Stomach (tissue), 19 donors: ENCODE measurements around the gene GFRA3. TPM values are rescaled to one million over a fixed set of nuclear protein-coding genes. Genes with fewer than 3 reads are reported as not detected.
"Not testable (repeated sequence)": the region's sequence is repeated elsewhere in the genome, so short reads cannot be mapped to it uniquely, and the experiment has no call there.

ENCODE experiments used
- DNase-seq, 2 donors: peaks; one replicate each; pipeline versions ENCODE4 v3.0.0 to v3.0.0-alpha.2; 2013 to 2019
- H3K27ac ChIP-seq, 5 donors: fragments of 200-600 bp in 4 of 5; sonication (generic) in 4 of 5; one replicate each; pipeline ENCODE4 v1.5.1; 2013 to 2019; ENCODE audit warnings: mild to moderate bottlenecking in 1 of 5, moderate library complexity in 1 of 5
- H3K27me3 ChIP-seq, 3 donors: fragments of 200-600 bp; sonication (generic); one replicate each; pipeline ENCODE4 v1.5.1; 2017 to 2019; ENCODE audit warnings: mixed run types in 1 of 3
- H3K36me3 ChIP-seq, 4 donors: fragments of 200-600 bp; sonication (generic); 1 replicate in 3 of 4; 2 replicates in 1 of 4; pipeline ENCODE4 v1.5.1; 2016 to 2019
- H3K4me1 ChIP-seq, 4 donors: fragments of 200-600 bp; sonication (generic); one replicate each; pipeline ENCODE4 v1.5.1; 2016 to 2019
- H3K4me3 ChIP-seq, 4 donors: fragments of 200-600 bp; sonication (generic) in 3 of 4; one replicate each; pipeline ENCODE4 v1.5.1; 2016 to 2019; ENCODE audit warnings: mild to moderate bottlenecking in 1 of 4
- H3K9me3 ChIP-seq, 4 donors: fragments of 200-600 bp; sonication (generic); one replicate each; pipeline ENCODE4 v1.5.1; 2016 to 2019
- CTCF ChIP-seq, 7 experiments: fragments of 450-650 bp in 4 of 7; fragments of 200-600 bp in 3 of 7; sonication (generic) in 3 of 7; IDR thresholded peaks; one replicate each; pipeline ENCODE4 v1.5.1; 2016 to 2019; ENCODE audit warnings: antibody characterized with exemption in 7 of 7, control low read depth in 2 of 7, mild to moderate bottlenecking in 1 of 7
- EP300 ChIP-seq: sonication (generic); formaldehyde crosslinking; IDR thresholded peaks from one replicate; pipeline ENCODE4 v1.6.1; 2017; ENCODE audit warnings: antibody characterized with exemption
- POLR2A ChIP-seq, 4 donors: fragments of 450-650 bp; IDR thresholded peaks; one replicate each; pipeline ENCODE4 v1.6.1; 2016; ENCODE audit warnings: antibody characterized with exemption in 4 of 4, control low read depth in 2 of 4, mild to moderate bottlenecking in 1 of 4, moderate library complexity in 1 of 4
- POLR2AphosphoS5 ChIP-seq, 3 donors: sonication (generic); formaldehyde crosslinking; IDR thresholded peaks; one replicate each; pipeline ENCODE4 v1.6.1; 2016; ENCODE audit warnings: antibody characterized with exemption in 3 of 3
- WGBS, 5 donors: extraction: QIAGEN DNeasy Blood & Tissue Kit in 3 of 5; methylation state at CpG; one replicate each; pipeline versions ENCODE4 v1.1.5 to v1.1.7; 2013 to 2018; 5-methylcytosine and 5-hydroxymethylcytosine counted together
- intact Hi-C: fragments of 100-400 bp; cut with DNase I; formaldehyde crosslinking; loops from one replicate; pipeline ENCODE4 v1.15.1; 2023; ENCODE audit warnings: low total_unique reads
- long read RNA-seq, 10 donors: transcript quantifications; one replicate each; lab custom pipeline, GENCODE V29; 2026
- polyA plus RNA-seq, 3 donors: library from polyadenylated mRNA; stranded (reverse); fragments of 200-250 nt; gene quantifications; one replicate each; pipeline ENCODE4 v1.2.3, GENCODE V29; 2013
- total RNA-seq, 5 donors: library from RNA; depleted of rRNA; stranded (reverse); fragments of >200 nt; gene quantifications; one replicate each; pipeline versions ENCODE4 v1.1.0 to v1.2.3, GENCODE V29; 2014 to 2016
- donor health status: healthy with polysubstance abuse.
- donor health status: Bipolar disorder and iron deficiency.
- donor health status: healthy.

Gene GFRA3
- total RNA-seq (1 to 10 TPM in 1 of 5 donors, under 1 TPM in 1, not detected in 3; 0.55 to 4.1 TPM), polyA plus RNA-seq (1 to 10 TPM; 1.5 to 2.0 (median 1.8) TPM)
- long read RNA-seq, donor 1, partial matches to known transcripts, result 0 of 1 reads
- long read RNA-seq, donor 1, other reads (novel, unspliced or antisense), result 0 of 1 reads
- long read RNA-seq, donor 2, result 0 reads
- long read RNA-seq, donor 3, result 0 reads
- long read RNA-seq, donor 4, partial matches to known transcripts, result 0 of 1 reads
- long read RNA-seq, donor 4, other reads (novel, unspliced or antisense), result 0 of 1 reads
- long read RNA-seq, donor 5, partial matches to known transcripts, result 0 of 2 reads
- long read RNA-seq, donor 5, other reads (novel, unspliced or antisense), result 0 of 2 reads
- long read RNA-seq, donor 6, partial matches to known transcripts, result 0 of 2 reads
- long read RNA-seq, donor 6, other reads (novel, unspliced or antisense), result 0 of 2 reads
- long read RNA-seq, donor 7, result 0 reads
- long read RNA-seq, donor 8, result 0 reads
- long read RNA-seq, donor 9, partial matches to known transcripts, result 0 of 1 reads
- long read RNA-seq, donor 9, other reads (novel, unspliced or antisense), result 0 of 1 reads
- long read RNA-seq, donor 10, partial matches to known transcripts, result 0 of 1 reads
- long read RNA-seq, donor 10, other reads (novel, unspliced or antisense), result 0 of 1 reads

GRCh38 chr5:138274189-138274853 is at the start of gene GFRA3:
Gene GFRA3 (minus strand): TSS chr5:138274621. CDS start chr5:138274424, 197 bp downstream.
- peak within 1 kb of the TSS in 2 of 5 donors; percentile 19 to 20 for H3K27ac ChIP-seq
- peak in 1 of 2 donors; percentile 72 for DNase-seq
- TF ChIP-seq CTCF (IDR thresholded peaks at IDR 0.05) (no peak), EP300 (no peak), POLR2A (IDR thresholded peaks at IDR 0.05) (no peak), POLR2AphosphoS5 (IDR thresholded peaks at IDR 0.05) (no peak)

GRCh38 chr5:138318211-138318610 is 43.8 kb upstream of the GFRA3 start:
- H3K27me3 ChIP-seq, H3K4me3 ChIP-seq, H3K4me1 ChIP-seq, H3K36me3 ChIP-seq, intact Hi-C loops, H3K27ac ChIP-seq, H3K9me3 ChIP-seq, DNase-seq: not testable (repeated sequence)
- WGBS, 5 donors, result 75 to 85% (median 83%) methylated on average over 4 of the region's 4 CpGs

More at GRCh38 chr5:138274189-138274853, at the start of gene GFRA3:
- Histone ChIP-seq H3K36me3 (no peaks in the 10 kb centered on the region), H3K4me3 (peak within 1 kb of the TSS; percentile 38 to 50 (median 45)), H3K9me3 (no peaks in the 10 kb centered on the region), H3K4me1 (peaks cover 6 to 20% (median 13%) of the 10 kb centered on the region in 4 donors), H3K27me3 (peaks cover 0 to 39% (median 13%) of the 10 kb centered on the region in 3 donors)
- intact Hi-C loops, result no loop called here
- WGBS, 5 donors, result 2 to 4% (median 2%) methylated on average over 14 to 62 of the region's 62 CpGs

DNA sequence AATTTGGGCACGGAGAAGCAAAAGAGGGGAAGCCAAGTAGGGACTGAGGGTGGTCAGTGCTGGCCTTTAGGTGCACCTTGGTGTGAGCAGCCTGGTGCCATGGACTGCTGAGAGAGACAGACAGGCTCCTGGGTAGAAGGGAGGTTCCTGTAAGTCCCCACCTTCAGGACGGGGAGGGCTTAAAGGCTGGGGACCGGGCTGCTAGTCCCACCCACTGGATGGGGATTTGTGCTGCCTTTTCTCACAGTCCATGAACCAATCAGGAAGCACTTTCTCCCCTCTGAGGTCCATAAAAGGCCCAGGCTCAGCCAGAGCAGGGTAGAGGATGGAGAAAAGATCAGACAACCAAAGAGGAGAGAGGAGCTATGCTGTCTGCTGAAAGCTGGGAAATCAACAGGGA is 41.9 kb upstream of the GFRA3 start:
- DNase-seq, result no peak
- WGBS, 5 donors, result 69 to 91% (median 88%) methylated on average over 3 of the region's 3 CpGs
- no peaks in the 10 kb centered on the region for H3K4me1 ChIP-seq
- no peak for TF ChIP-seq CTCF (IDR thresholded peaks at IDR 0.05)
- no peak for TF ChIP-seq POLR2AphosphoS5 (IDR thresholded peaks at IDR 0.05)
- TF ChIP-seq POLR2A (IDR thresholded peaks at IDR 0.05), result no peak
- no peak for TF ChIP-seq EP300
- intact Hi-C loops, result no loop called here
- H3K9me3 ChIP-seq, result no peaks in the 10 kb centered on the region
- no peaks in the 10 kb centered on the region for H3K27me3 ChIP-seq
- no peak overlapping the region for H3K27ac ChIP-seq
- no peaks in the 10 kb centered on the region for H3K36me3 ChIP-seq
- no peak overlapping the region for H3K4me3 ChIP-seq

GRCh38 chr5:138315751-138316278 is 41.4 kb upstream of the GFRA3 start:
- H3K9me3 ChIP-seq, result no peaks in the 10 kb centered on the region
- H3K4me3 ChIP-seq, result no peak overlapping the region
- 92 to 100% (median 95%) methylated on average over 3 to 7 of the region's 7 CpGs for WGBS, 5 donors
- no peaks in the 10 kb centered on the region for H3K4me1 ChIP-seq
- no peaks in the 10 kb centered on the region for H3K27me3 ChIP-seq
- no peak for DNase-seq
- TF ChIP-seq EP300, result no peak
- no peak for TF ChIP-seq POLR2A (IDR thresholded peaks at IDR 0.05)
- TF ChIP-seq POLR2AphosphoS5 (IDR thresholded peaks at IDR 0.05), result no peak
- no peak for TF ChIP-seq CTCF (IDR thresholded peaks at IDR 0.05)
- intact Hi-C loops, result no loop called here
- H3K27ac ChIP-seq, result no peak overlapping the region
- H3K36me3 ChIP-seq, result no peaks in the 10 kb centered on the region
